ENCODE data around the gene PACSIN2.

GRCh38 chr22:42974223-42974622 lies 40.7 kb downstream of the PACSIN2 start:
- TF ChIP-seq EZH2phosphoT487 (IDR thresholded peaks at IDR 0.05; ENCODE audit: unreplicated experiment) (no peak), CTCF (conservative IDR thresholded peaks at IDR 0.05; ENCODE audit: low read depth in 2 of 2) (no peak), EZH2 (IDR thresholded peaks at IDR 0.05; ENCODE audit: low read depth, unreplicated experiment) (no peak), CREB1 (CRISPR knock-in tag; IDR thresholded peaks at IDR 0.05; ENCODE audit: low read depth) (no peak)

Measured in GM23338 (cell line).